ENCODE data around the gene CD46.

CD46 gene

GRCh38 chr1:207779008-207779407 lies 27.2 kb downstream of the CD46 start:
- Histone ChIP-seq H3K9me3 (ENCODE audit: control insufficient read depth, low read length) (peaks cover 3% of the 10 kb centered on the region), H3K4me1 (ENCODE audit: control insufficient read depth, insufficient read depth, low read length) (peaks cover 7% of the 10 kb centered on the region), H3K9ac (ENCODE audit: low read length) (no peak overlapping the region), H3K36me3 (ENCODE audit: control insufficient read depth, insufficient read depth, low read length, severe bottlenecking) (peaks cover 58% of the 10 kb centered on the region), H3K27me3 (replicated peaks; ENCODE audit: control insufficient read depth, insufficient read depth, low read length) (no peaks in the 10 kb centered on the region), H3K4me3 (ENCODE audit: low read length) (no peak overlapping the region)
- DNase-seq (ENCODE audit: low read depth) = no peak

GRCh38 chr1:207781312-207781711 lies 29.5 kb downstream of the CD46 start:
- Histone ChIP-seq H3K36me3 (ENCODE audit: control insufficient read depth, insufficient read depth, low read length, severe bottlenecking) (peaks cover 68% of the 10 kb centered on the region), H3K4me1 (ENCODE audit: control insufficient read depth, insufficient read depth, low read length) (peaks cover 7% of the 10 kb centered on the region), H3K9ac (ENCODE audit: low read length) (no peak overlapping the region), H3K27me3 (replicated peaks; ENCODE audit: control insufficient read depth, insufficient read depth, low read length) (no peaks in the 10 kb centered on the region), H3K4me3 (ENCODE audit: low read length) (no peak overlapping the region), H3K9me3 (ENCODE audit: control insufficient read depth, low read length) (peaks cover 3% of the 10 kb centered on the region)
- no peak for DNase-seq (ENCODE audit: low read depth)

GRCh38 chr1:207787776-207788175 lies 35.9 kb downstream of the CD46 start:
- H3K4me1 ChIP-seq (ENCODE audit: control insufficient read depth, insufficient read depth, low read length) = peaks cover 4% of the 10 kb centered on the region
- no peak for DNase-seq (ENCODE audit: low read depth)
- H3K9me3 ChIP-seq (ENCODE audit: control insufficient read depth, low read length) = no peaks in the 10 kb centered on the region
- H3K9ac ChIP-seq (ENCODE audit: low read length) = no peak overlapping the region
- H3K36me3 ChIP-seq (ENCODE audit: control insufficient read depth, insufficient read depth, low read length, severe bottlenecking) = peaks cover 76% of the 10 kb centered on the region
- no peak overlapping the region for H3K4me3 ChIP-seq (ENCODE audit: low read length)
- no peaks in the 10 kb centered on the region for H3K27me3 ChIP-seq (replicated peaks; ENCODE audit: control insufficient read depth, insufficient read depth, low read length)

GRCh38 chr1:207789386-207789785 lies 37.5 kb downstream of the CD46 start:
- peaks cover 75% of the 10 kb centered on the region for H3K36me3 ChIP-seq (ENCODE audit: control insufficient read depth, insufficient read depth, low read length, severe bottlenecking)
- no peak overlapping the region for H3K9ac ChIP-seq (ENCODE audit: low read length)
- DNase-seq (ENCODE audit: low read depth) = peak; percentile 51
- H3K9me3 ChIP-seq (ENCODE audit: control insufficient read depth, low read length) = no peaks in the 10 kb centered on the region
- no peaks in the 10 kb centered on the region for H3K27me3 ChIP-seq (replicated peaks; ENCODE audit: control insufficient read depth, insufficient read depth, low read length)
- H3K4me1 ChIP-seq (ENCODE audit: control insufficient read depth, insufficient read depth, low read length) = peaks cover 9% of the 10 kb centered on the region
- no peak overlapping the region for H3K4me3 ChIP-seq (ENCODE audit: low read length)

- DNase-seq (ENCODE audit: low read depth) = peak; percentile 44
- H3K4me1 ChIP-seq (ENCODE audit: control insufficient read depth, insufficient read depth, low read length) = peaks cover 15% of the 10 kb centered on the region
- H3K4me3 ChIP-seq (ENCODE audit: low read length) = no peak overlapping the region
- peaks cover 75% of the 10 kb centered on the region for H3K36me3 ChIP-seq (ENCODE audit: control insufficient read depth, insufficient read depth, low read length, severe bottlenecking)
- H3K9ac ChIP-seq (ENCODE audit: low read length) = no peak overlapping the region
- no peaks in the 10 kb centered on the region for H3K27me3 ChIP-seq (replicated peaks; ENCODE audit: control insufficient read depth, insufficient read depth, low read length)
- no peaks in the 10 kb centered on the region for H3K9me3 ChIP-seq (ENCODE audit: control insufficient read depth, low read length)
Measured at GRCh38 chr1:207789792-207790787, 38.2 kb downstream of the CD46 start.

- H3K9me3 ChIP-seq (ENCODE audit: control insufficient read depth, low read length) = no peaks in the 10 kb centered on the region
- peaks cover 74% of the 10 kb centered on the region for H3K36me3 ChIP-seq (ENCODE audit: control insufficient read depth, insufficient read depth, low read length, severe bottlenecking)
- no peak for DNase-seq (ENCODE audit: low read depth)
- H3K27me3 ChIP-seq (replicated peaks; ENCODE audit: control insufficient read depth, insufficient read depth, low read length) = no peaks in the 10 kb centered on the region
- peaks cover 27% of the 10 kb centered on the region for H3K4me1 ChIP-seq (ENCODE audit: control insufficient read depth, insufficient read depth, low read length)
- no peak overlapping the region for H3K4me3 ChIP-seq (ENCODE audit: low read length)
- no peak overlapping the region for H3K9ac ChIP-seq (ENCODE audit: low read length)
Measured at GRCh38 chr1:207791290-207791689, 39.4 kb downstream of the CD46 start.

- no peak overlapping the region for H3K9ac ChIP-seq (ENCODE audit: low read length)
- no peaks in the 10 kb centered on the region for H3K27me3 ChIP-seq (replicated peaks; ENCODE audit: control insufficient read depth, insufficient read depth, low read length)
- no peak overlapping the region for H3K4me3 ChIP-seq (ENCODE audit: low read length)
- DNase-seq (ENCODE audit: low read depth) = no peak
- H3K9me3 ChIP-seq (ENCODE audit: control insufficient read depth, low read length) = no peaks in the 10 kb centered on the region
- H3K4me1 ChIP-seq (ENCODE audit: control insufficient read depth, insufficient read depth, low read length) = peaks cover 36% of the 10 kb centered on the region
- H3K36me3 ChIP-seq (ENCODE audit: control insufficient read depth, insufficient read depth, low read length, severe bottlenecking) = peaks cover 57% of the 10 kb centered on the region
Measured at GRCh38 chr1:207793327-207793726, 41.5 kb downstream of the CD46 start.

GRCh38 chr1:207794861-207795260 lies 43.0 kb downstream of the CD46 start:
- Histone ChIP-seq H3K9me3 (ENCODE audit: control insufficient read depth, low read length) (no peaks in the 10 kb centered on the region), H3K9ac (ENCODE audit: low read length) (peak overlapping the region; percentile 38), H3K27me3 (replicated peaks; ENCODE audit: control insufficient read depth, insufficient read depth, low read length) (no peaks in the 10 kb centered on the region), H3K4me3 (ENCODE audit: low read length) (no peak overlapping the region), H3K36me3 (ENCODE audit: control insufficient read depth, insufficient read depth, low read length, severe bottlenecking) (peaks cover 45% of the 10 kb centered on the region), H3K4me1 (ENCODE audit: control insufficient read depth, insufficient read depth, low read length) (peaks cover 36% of the 10 kb centered on the region)
- peak; percentile 45 for DNase-seq (ENCODE audit: low read depth)

- H3K4me3 ChIP-seq (ENCODE audit: low read length) = no peak overlapping the region
- H3K36me3 ChIP-seq (ENCODE audit: control insufficient read depth, insufficient read depth, low read length, severe bottlenecking) = peaks cover 54% of the 10 kb centered on the region
- DNase-seq (ENCODE audit: low read depth) = peak; percentile 94
Measured at GRCh38 chr1:207797229-207797973, 45.5 kb downstream of the CD46 start.

GRCh38 chr1:207798847-207799246 lies 47.0 kb downstream of the CD46 start:
- Histone ChIP-seq H3K4me1 (ENCODE audit: control insufficient read depth, insufficient read depth, low read length) (peaks cover 32% of the 10 kb centered on the region), H3K36me3 (ENCODE audit: control insufficient read depth, insufficient read depth, low read length, severe bottlenecking) (peaks cover 59% of the 10 kb centered on the region), H3K9me3 (ENCODE audit: control insufficient read depth, low read length) (no peaks in the 10 kb centered on the region), H3K9ac (ENCODE audit: low read length) (no peak overlapping the region), H3K27me3 (replicated peaks; ENCODE audit: control insufficient read depth, insufficient read depth, low read length) (no peaks in the 10 kb centered on the region), H3K4me3 (ENCODE audit: low read length) (no peak overlapping the region)
- DNase-seq (ENCODE audit: low read depth) = no peak

More at GRCh38 chr1:207797229-207797973, 45.5 kb downstream of the CD46 start:
- Histone ChIP-seq H3K27me3 (replicated peaks; ENCODE audit: control insufficient read depth, insufficient read depth, low read length) (no peaks in the 10 kb centered on the region), H3K9me3 (ENCODE audit: control insufficient read depth, low read length) (no peaks in the 10 kb centered on the region), H3K4me1 (ENCODE audit: control insufficient read depth, insufficient read depth, low read length) (peaks cover 32% of the 10 kb centered on the region), H3K9ac (ENCODE audit: low read length) (peak overlapping the region; percentile 44)

GRCh38 chr1:207799989-207800648 lies 48.3 kb downstream of the CD46 start:
- Histone ChIP-seq H3K9me3 (ENCODE audit: control insufficient read depth, low read length) (no peaks in the 10 kb centered on the region), H3K36me3 (ENCODE audit: control insufficient read depth, insufficient read depth, low read length, severe bottlenecking) (peaks cover 57% of the 10 kb centered on the region), H3K4me1 (ENCODE audit: control insufficient read depth, insufficient read depth, low read length) (peaks cover 23% of the 10 kb centered on the region), H3K9ac (ENCODE audit: low read length) (no peak overlapping the region), H3K27me3 (replicated peaks; ENCODE audit: control insufficient read depth, insufficient read depth, low read length) (no peaks in the 10 kb centered on the region), H3K4me3 (ENCODE audit: low read length) (no peak overlapping the region)
- no peak for DNase-seq (ENCODE audit: low read depth)

Measured in adipocyte (in vitro differentiated cells).